SK-N-MC (cell line): ENCODE measurements around the gene TTC9.
"Not testable (repeated sequence)": the region's sequence is repeated elsewhere in the genome, so short reads cannot be mapped to it uniquely, and the experiment has no call there.

Experiments
- EZH2 ChIP-seq: fragments of 200-600 bp; sonication (generic); IDR thresholded peaks from one replicate; pipeline ENCODE4 v1.6.1; 2017; ENCODE audit warnings: antibody characterized with exemption
- POLR2AphosphoS5 ChIP-seq: IDR thresholded peaks from 2 replicates; pipeline ENCODE4 v1.6.1; 2012; ENCODE audit warnings: mild to moderate bottlenecking, low read depth, low read length, borderline replicate concordance

- not testable (repeated sequence) for TF ChIP-seq POLR2AphosphoS5, EZH2
Observed at GRCh38 chr14:70703621-70704168, 62.0 kb downstream of the TTC9 start.
